ENCODE data around the gene KMT2C. TPM values are rescaled to one million over a fixed set of nuclear protein-coding genes. Genes with fewer than 3 reads are reported as not detected.
"Not testable (repeated sequence)": the region's sequence is repeated elsewhere in the genome, so short reads cannot be mapped to it uniquely, and the experiment has no call there.

Gene KMT2C
- total RNA-seq, 1 donor from 2014 or later: 52.0 TPM

DNA sequence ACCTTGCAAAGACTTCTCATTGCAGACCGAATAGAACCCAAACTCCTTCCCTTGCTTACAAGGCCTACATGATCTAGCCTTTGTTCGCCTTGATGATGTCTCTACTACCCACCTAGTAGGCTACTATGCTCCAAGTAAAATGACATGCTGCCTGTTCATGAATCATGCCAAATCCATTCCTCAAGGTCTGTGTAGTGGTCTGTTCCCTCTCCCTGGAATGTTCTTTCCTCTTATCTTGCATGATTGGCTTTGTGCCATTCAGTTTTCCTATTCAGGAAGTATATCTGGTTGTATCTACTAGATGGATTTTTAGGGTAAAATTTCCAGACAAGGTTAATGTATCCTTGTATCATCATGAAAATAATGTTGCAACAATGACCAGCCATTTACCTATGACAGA lies 165.4 kb downstream of the KMT2C start:
- Mint-ChIP-seq H3K4me1 (ENCODE audit: low read depth) (peaks cover 15% of the 10 kb centered on the region), H3K27ac (ENCODE audit: unreplicated experiment) (peak overlapping the region; percentile 42)
- H3K4me3 Mint-ChIP-seq (ENCODE audit: unreplicated experiment); H3K27me3 Mint-ChIP-seq (ENCODE audit: low read depth); H3K9me3 Mint-ChIP-seq (ENCODE audit: low read depth); DNase-seq (ENCODE audit: low spot score); H3K36me3 Mint-ChIP-seq (ENCODE audit: low read depth): not testable (repeated sequence)

DNA sequence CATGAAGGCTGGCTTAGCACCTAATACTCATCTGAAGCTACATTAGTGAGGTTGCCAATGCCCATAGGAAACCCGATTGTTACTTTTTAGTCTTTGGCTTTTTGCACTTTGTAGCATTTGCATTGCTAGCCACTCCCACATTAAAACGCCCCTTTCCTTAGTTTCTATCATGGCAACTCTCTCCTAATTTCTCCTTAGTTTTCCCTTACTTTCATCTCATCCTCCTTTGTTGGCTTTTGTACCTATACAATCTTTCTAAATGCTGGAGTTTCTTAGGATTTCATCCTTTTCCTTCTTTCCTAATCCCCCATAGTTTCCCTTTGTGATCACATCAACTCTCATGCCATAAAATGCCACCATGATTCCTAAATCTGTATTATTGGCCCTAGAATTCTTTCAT lies 168.9 kb downstream of the KMT2C start:
- DNase-seq (ENCODE audit: low spot score); H3K27me3 Mint-ChIP-seq (ENCODE audit: low read depth); H3K27ac Mint-ChIP-seq (ENCODE audit: unreplicated experiment); H3K4me3 Mint-ChIP-seq (ENCODE audit: unreplicated experiment); H3K36me3 Mint-ChIP-seq (ENCODE audit: low read depth); H3K9me3 Mint-ChIP-seq (ENCODE audit: low read depth): not testable (repeated sequence)
- H3K4me1 Mint-ChIP-seq (ENCODE audit: low read depth): peaks cover 15% of the 10 kb centered on the region

DNA sequence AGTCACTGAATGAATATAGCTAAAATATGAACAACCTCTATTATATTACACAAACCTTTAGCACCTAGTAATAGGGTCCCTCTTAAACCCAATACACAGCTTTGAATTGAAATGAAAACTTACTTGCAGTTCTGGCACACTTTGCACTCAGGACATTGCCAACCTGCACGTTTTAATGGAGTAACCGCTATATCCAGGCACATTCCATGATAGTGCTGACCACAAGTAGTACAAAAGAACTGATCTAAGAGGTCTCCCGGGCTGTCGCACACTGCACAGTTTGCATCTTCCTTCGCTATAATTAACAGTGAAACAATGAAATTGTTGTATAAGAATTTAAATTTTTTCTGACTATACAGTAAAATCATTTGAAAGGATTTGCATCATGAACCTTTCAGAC lies 170.9 kb downstream of the KMT2C start:
- Mint-ChIP-seq H3K36me3 (ENCODE audit: low read depth) (peaks cover 12% of the 10 kb centered on the region), H3K4me1 (ENCODE audit: low read depth) (peaks cover 16% of the 10 kb centered on the region)
- H3K9me3 Mint-ChIP-seq (ENCODE audit: low read depth); H3K27me3 Mint-ChIP-seq (ENCODE audit: low read depth); H3K27ac Mint-ChIP-seq (ENCODE audit: unreplicated experiment); DNase-seq (ENCODE audit: low spot score); H3K4me3 Mint-ChIP-seq (ENCODE audit: unreplicated experiment): not testable (repeated sequence)

DNA sequence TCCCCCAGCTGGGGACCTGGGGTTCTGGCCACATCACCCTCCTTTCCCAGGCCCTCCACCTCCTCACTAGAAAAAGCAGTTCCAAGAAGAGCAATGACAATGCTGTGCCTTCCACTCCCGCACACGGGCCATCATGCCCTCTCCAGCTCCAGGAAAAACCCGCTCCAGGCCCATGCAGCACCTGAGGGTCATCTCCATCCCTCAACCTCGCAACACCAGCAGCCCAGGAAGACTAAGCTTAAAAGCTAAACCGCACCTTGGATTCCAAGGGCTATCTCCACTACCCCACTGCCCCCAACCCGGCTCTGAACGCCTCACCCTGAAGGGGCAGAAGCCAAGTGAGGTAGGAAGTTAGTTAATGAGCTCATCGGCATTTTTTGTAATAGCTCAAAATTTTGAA lies 173.7 kb downstream of the KMT2C start:
- not testable (repeated sequence) for H3K27me3 Mint-ChIP-seq (ENCODE audit: low read depth); H3K4me3 Mint-ChIP-seq (ENCODE audit: unreplicated experiment); H3K27ac Mint-ChIP-seq (ENCODE audit: unreplicated experiment); H3K9me3 Mint-ChIP-seq (ENCODE audit: low read depth); DNase-seq (ENCODE audit: low spot score)
- peaks cover 11% of the 10 kb centered on the region for H3K36me3 Mint-ChIP-seq (ENCODE audit: low read depth)
- H3K4me1 Mint-ChIP-seq (ENCODE audit: low read depth): peaks cover 26% of the 10 kb centered on the region

DNA sequence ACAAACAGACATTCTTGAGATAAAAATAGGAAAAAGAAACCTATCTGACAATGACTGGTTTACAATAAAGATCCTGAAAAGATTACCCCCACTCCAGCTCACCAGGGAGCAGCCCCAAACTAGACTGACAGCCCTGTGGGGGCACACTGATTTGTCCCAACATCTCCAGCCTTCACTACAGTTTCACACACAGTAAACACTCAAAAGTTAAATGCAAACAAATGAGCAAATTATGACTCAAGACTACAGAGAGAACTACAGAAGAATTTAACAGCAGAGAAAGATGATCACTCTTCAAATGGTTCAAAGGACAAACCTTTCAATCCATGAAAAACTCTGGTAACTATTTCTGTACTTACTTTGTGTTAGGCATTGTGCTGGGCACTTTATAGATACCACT lies 176.2 kb downstream of the KMT2C start:
- not testable (repeated sequence) for DNase-seq (ENCODE audit: low spot score); H3K9me3 Mint-ChIP-seq (ENCODE audit: low read depth); H3K4me3 Mint-ChIP-seq (ENCODE audit: unreplicated experiment); H3K27me3 Mint-ChIP-seq (ENCODE audit: low read depth)
- peaks cover 26% of the 10 kb centered on the region for H3K4me1 Mint-ChIP-seq (ENCODE audit: low read depth)
- H3K36me3 Mint-ChIP-seq (ENCODE audit: low read depth): peaks cover 14% of the 10 kb centered on the region
- H3K27ac Mint-ChIP-seq (ENCODE audit: unreplicated experiment): peak overlapping the region; percentile 19

DNA sequence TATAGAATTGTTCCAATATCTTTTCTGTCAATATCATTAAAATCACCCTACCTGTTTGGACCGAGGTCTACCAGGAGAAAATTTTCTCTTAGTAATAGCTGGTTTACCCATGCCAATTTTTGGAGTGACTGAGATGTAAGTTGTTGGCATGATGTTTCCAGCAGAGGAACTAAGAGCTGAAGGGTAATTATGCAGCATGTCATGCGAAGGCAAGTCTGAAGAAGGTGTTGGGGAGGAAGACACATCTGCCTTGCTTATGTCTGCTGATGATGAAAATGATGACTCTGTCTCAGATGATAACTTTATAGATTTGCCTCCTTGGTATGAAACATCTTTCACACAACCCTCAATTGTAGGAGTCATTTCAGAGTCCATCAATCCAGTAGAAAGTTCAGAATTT lies 188.0 kb downstream of the KMT2C start:
- not testable (repeated sequence) for H3K9me3 Mint-ChIP-seq (ENCODE audit: low read depth); DNase-seq (ENCODE audit: low spot score); H3K27ac Mint-ChIP-seq (ENCODE audit: unreplicated experiment); H3K4me3 Mint-ChIP-seq (ENCODE audit: unreplicated experiment); H3K27me3 Mint-ChIP-seq (ENCODE audit: low read depth); H3K4me1 Mint-ChIP-seq (ENCODE audit: low read depth)
- peaks cover 13% of the 10 kb centered on the region for H3K36me3 Mint-ChIP-seq (ENCODE audit: low read depth)

DNA sequence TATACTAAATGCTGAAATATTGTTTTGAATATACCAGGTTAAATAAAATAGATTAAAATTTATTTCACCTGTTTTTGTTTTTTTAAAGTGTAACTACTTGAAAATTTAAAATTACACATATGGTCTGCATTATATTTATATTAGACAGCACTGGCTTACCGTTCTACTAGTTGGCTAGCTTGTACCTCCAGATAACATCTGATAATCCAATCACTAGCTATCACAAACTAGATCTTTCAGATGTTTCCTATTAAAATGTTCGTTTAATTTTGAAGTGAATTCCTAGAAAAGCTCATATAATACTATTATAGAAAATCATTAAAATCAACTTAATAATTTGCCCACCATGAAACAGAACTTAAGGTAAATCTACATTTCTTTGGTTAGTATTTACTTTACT lies 190.4 kb downstream of the KMT2C start:
- not testable (repeated sequence) for H3K4me3 Mint-ChIP-seq (ENCODE audit: unreplicated experiment); H3K4me1 Mint-ChIP-seq (ENCODE audit: low read depth)

DNA sequence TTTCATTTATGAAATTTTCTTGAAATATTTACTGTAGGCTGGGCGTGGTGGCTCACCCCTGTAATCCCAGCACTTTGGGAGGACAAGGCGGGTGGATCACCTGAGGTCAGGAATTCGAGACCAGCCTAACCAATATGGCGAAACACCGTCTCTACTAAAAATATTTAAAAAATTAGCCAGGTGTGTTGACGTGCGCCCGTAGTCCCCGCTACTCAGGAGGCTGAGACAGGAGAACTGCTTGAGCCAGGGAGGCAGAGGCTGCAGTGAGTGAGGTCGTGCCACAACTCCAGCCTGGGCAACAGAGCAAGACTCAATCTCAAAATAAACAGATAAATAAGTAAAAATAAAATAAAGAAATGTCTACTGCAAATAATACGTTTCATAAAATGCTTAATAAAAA lies 192.3 kb downstream of the KMT2C start:
- not testable (repeated sequence) for H3K9me3 Mint-ChIP-seq (ENCODE audit: low read depth); DNase-seq (ENCODE audit: low spot score); H3K4me3 Mint-ChIP-seq (ENCODE audit: unreplicated experiment); H3K27me3 Mint-ChIP-seq (ENCODE audit: low read depth); H3K36me3 Mint-ChIP-seq (ENCODE audit: low read depth); H3K27ac Mint-ChIP-seq (ENCODE audit: unreplicated experiment)
- peaks cover 13% of the 10 kb centered on the region for H3K4me1 Mint-ChIP-seq (ENCODE audit: low read depth)

More for the DNA sequence above, 190.4 kb downstream of the KMT2C start:
- DNase-seq (ENCODE audit: low spot score); H3K9me3 Mint-ChIP-seq (ENCODE audit: low read depth); H3K27ac Mint-ChIP-seq (ENCODE audit: unreplicated experiment); H3K27me3 Mint-ChIP-seq (ENCODE audit: low read depth); H3K36me3 Mint-ChIP-seq (ENCODE audit: low read depth): not testable (repeated sequence)

DNA sequence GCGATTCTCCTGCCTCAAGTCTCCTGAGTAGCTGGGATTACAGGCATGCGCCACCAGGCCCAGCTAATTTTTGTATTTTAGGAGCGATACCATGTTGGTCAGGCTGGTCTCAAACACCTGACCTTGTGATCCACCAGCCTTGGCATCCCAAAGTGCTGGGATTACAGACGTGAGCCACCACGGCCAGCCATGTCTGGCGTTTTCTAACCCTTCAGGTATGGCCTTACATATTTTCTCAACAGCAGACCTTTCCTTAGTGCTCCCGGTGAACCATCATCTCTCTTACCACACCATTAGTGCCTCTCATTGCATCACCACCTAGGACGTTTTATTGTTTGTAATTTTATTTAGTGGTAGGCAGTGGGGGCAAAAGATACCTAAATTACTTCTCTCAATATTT lies 194.5 kb downstream of the KMT2C start:
- not testable (repeated sequence) for H3K4me3 Mint-ChIP-seq (ENCODE audit: unreplicated experiment); H3K27me3 Mint-ChIP-seq (ENCODE audit: low read depth); H3K27ac Mint-ChIP-seq (ENCODE audit: unreplicated experiment); DNase-seq (ENCODE audit: low spot score); H3K9me3 Mint-ChIP-seq (ENCODE audit: low read depth); H3K36me3 Mint-ChIP-seq (ENCODE audit: low read depth)
- H3K4me1 Mint-ChIP-seq (ENCODE audit: low read depth): peaks cover 13% of the 10 kb centered on the region

DNA sequence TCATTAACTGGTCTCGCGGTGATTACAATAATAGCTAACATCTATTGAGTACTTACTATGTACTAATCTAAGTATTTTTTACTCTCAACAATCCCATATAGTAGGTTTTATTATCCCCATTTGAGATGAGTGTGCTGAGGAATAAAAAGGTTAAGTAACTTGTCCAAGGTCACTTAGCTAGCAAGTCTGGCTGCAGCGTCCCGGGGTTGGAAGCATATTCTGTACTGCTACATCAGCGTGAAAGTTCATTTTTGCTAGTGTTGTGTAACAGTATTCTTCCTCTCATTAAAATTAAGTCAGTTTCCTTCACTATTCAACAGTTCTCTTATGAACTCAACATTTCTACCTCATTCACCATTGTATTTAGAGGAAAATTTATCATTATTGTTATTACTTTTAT lies 199.5 kb downstream of the KMT2C start:
- not testable (repeated sequence) for H3K27ac Mint-ChIP-seq (ENCODE audit: unreplicated experiment); DNase-seq (ENCODE audit: low spot score); H3K9me3 Mint-ChIP-seq (ENCODE audit: low read depth); H3K27me3 Mint-ChIP-seq (ENCODE audit: low read depth); H3K4me3 Mint-ChIP-seq (ENCODE audit: unreplicated experiment)
- H3K36me3 Mint-ChIP-seq (ENCODE audit: low read depth): peaks cover 11% of the 10 kb centered on the region
- peaks cover 19% of the 10 kb centered on the region for H3K4me1 Mint-ChIP-seq (ENCODE audit: low read depth)

DNA sequence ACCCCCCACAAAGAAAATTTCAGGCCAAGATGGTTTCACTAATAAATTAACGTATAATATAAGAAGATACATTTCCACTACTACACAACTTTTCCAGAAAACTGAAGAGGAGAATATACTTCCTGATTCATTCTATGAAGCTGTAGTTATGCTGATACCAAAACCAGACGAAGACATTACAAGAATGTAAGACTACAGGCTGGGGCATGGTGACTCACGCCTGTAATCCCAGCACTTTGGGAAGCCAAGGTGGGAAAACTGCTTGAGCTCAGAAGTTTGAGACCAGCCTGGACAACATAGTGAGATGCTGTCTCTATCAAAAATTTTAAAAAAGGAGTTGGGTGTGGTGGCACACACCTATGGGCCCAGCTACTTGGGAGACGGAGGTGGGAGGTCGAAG lies 201.4 kb downstream of the KMT2C start:
- Mint-ChIP-seq H3K27ac (ENCODE audit: unreplicated experiment) (peak overlapping the region; percentile 84), H3K36me3 (ENCODE audit: low read depth) (peaks cover 14% of the 10 kb centered on the region)
- not testable (repeated sequence) for H3K4me3 Mint-ChIP-seq (ENCODE audit: unreplicated experiment); H3K27me3 Mint-ChIP-seq (ENCODE audit: low read depth); H3K9me3 Mint-ChIP-seq (ENCODE audit: low read depth); H3K4me1 Mint-ChIP-seq (ENCODE audit: low read depth); DNase-seq (ENCODE audit: low spot score)

Data from chondrocyte (in vitro differentiated cells).